PFSK-1 (cell line): ENCODE results near the gene HSPA13.

Source experiments
- POLR2AphosphoS5 ChIP-seq: IDR thresholded peaks from 2 replicates; pipeline ENCODE4 v1.6.1; 2012; ENCODE audit warnings: low read depth, mild to moderate bottlenecking, control low read depth, low read length, moderate library complexity
- REST ChIP-seq, 2 experiments: IDR thresholded peaks; 2 replicates each; pipeline versions ENCODE4 v1.6.1 to v1.8.0; 2011 to 2012; ENCODE audit warnings: low read depth in 2 of 2, low read length in 2 of 2, control low read depth in 1 of 2, inconsistent platforms in 1 of 2, mild to moderate bottlenecking in 1 of 2, moderate library complexity in 1 of 2; ENCODE audit not compliant: insufficient read depth in 1 of 2
- SIN3A ChIP-seq: IDR thresholded peaks from 2 replicates; pipeline ENCODE4 v1.6.1; 2012; ENCODE audit warnings: mild to moderate bottlenecking, low read length, moderate library complexity, borderline replicate concordance; ENCODE audit not compliant: insufficient read depth
- TAF1 ChIP-seq: IDR thresholded peaks from 2 replicates; pipeline ENCODE4 v1.6.1; 2012; ENCODE audit warnings: low read length, control low read depth, borderline replicate concordance; ENCODE audit not compliant: insufficient read depth

GRCh38 chr21:14405962-14406361, 23.0 kb upstream of the HSPA13 start:
- no peak for TF ChIP-seq POLR2AphosphoS5
- TF ChIP-seq TAF1: no peak
- TF ChIP-seq SIN3A: no peak
- no peak for TF ChIP-seq REST (IDR thresholded peaks at IDR 0.05; ENCODE audit: insufficient read depth in 1 of 2, low read depth in 2 of 2, low read length in 2 of 2)
